ENCODE data around the gene NALF2.

The NALF2 gene

GRCh38 chrX:69503228-69503781 lies 821 bp upstream of the NALF2 start:
- Histone ChIP-seq H3K79me2 (ENCODE audit: low read length) (no peaks in the 10 kb centered on the region), H3K27ac (ENCODE audit: low read length) (no peak overlapping the region), H3K4me3 (ENCODE audit: low read length) (no peak overlapping the region), H3K9ac (ENCODE audit: low read length) (no peak overlapping the region), H3K9me3 (replicated peaks; ENCODE audit: insufficient read depth, low read length) (no peaks in the 10 kb centered on the region), H2AFZ (ENCODE audit: low read length) (no peak overlapping the region), H3K9me2 (replicated peaks; ENCODE audit: insufficient read depth, low read length) (no peaks in the 10 kb centered on the region), H3K4me1 (ENCODE audit: low read length) (no peaks in the 10 kb centered on the region), H3F3A (ENCODE audit: insufficient read depth, low read length) (no peaks in the 10 kb centered on the region), H3K27me3 (replicated peaks; ENCODE audit: insufficient read depth, low read length) (no peaks in the 10 kb centered on the region), H3K36me3 (replicated peaks; ENCODE audit: insufficient read depth, low read length) (no peaks in the 10 kb centered on the region), H4K20me1 (ENCODE audit: insufficient read depth, low read length) (no peaks in the 10 kb centered on the region), H3K4me2 (ENCODE audit: low read depth, low read length) (no peak overlapping the region)
- DNase-seq: no peak
- TF ChIP-seq EZH2 (optimal IDR thresholded peaks at IDR 0.05; ENCODE audit: low read depth, low read length): no peak
- TF ChIP-seq EZH2phosphoT487 (IDR thresholded peaks at IDR 0.05; ENCODE audit: low read length): no peak
- TF ChIP-seq, protein P1, sequence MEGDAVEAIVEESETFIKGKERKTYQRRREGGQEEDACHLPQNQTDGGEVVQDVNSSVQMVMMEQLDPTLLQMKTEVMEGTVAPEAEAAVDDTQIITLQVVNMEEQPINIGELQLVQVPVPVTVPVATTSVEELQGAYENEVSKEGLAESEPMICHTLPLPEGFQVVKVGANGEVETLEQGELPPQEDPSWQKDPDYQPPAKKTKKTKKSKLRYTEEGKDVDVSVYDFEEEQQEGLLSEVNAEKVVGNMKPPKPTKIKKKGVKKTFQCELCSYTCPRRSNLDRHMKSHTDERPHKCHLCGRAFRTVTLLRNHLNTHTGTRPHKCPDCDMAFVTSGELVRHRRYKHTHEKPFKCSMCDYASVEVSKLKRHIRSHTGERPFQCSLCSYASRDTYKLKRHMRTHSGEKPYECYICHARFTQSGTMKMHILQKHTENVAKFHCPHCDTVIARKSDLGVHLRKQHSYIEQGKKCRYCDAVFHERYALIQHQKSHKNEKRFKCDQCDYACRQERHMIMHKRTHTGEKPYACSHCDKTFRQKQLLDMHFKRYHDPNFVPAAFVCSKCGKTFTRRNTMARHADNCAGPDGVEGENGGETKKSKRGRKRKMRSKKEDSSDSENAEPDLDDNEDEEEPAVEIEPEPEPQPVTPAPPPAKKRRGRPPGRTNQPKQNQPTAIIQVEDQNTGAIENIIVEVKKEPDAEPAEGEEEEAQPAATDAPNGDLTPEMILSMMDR (IDR thresholded peaks at IDR 0.05; ENCODE audit: low read length): no peak

- no peak overlapping the region for H3K27ac ChIP-seq (ENCODE audit: low read length)
- no peaks in the 10 kb centered on the region for H3F3A ChIP-seq (ENCODE audit: insufficient read depth, low read length)
- no peaks in the 10 kb centered on the region for H3K9me3 ChIP-seq (replicated peaks; ENCODE audit: insufficient read depth, low read length)
- H3K4me3 ChIP-seq (ENCODE audit: low read length): peak overlapping the region; percentile 66
- no peaks in the 10 kb centered on the region for H3K79me2 ChIP-seq (ENCODE audit: low read length)
- H3K4me1 ChIP-seq (ENCODE audit: low read length): no peaks in the 10 kb centered on the region
- H3K9me2 ChIP-seq (replicated peaks; ENCODE audit: insufficient read depth, low read length): no peaks in the 10 kb centered on the region
- H2AFZ ChIP-seq (ENCODE audit: low read length): peak overlapping the region; percentile 69; the same call in 1 of the 2 replicates
- H3K4me2 ChIP-seq (ENCODE audit: low read depth, low read length): peak overlapping the region; percentile 45; the same call in 1 of the 2 replicates
- TF ChIP-seq EZH2phosphoT487 (IDR thresholded peaks at IDR 0.05; ENCODE audit: low read length) (no peak), EZH2 (optimal IDR thresholded peaks at IDR 0.05; ENCODE audit: low read depth, low read length) (no peak)
- TF ChIP-seq, protein P1 (IDR thresholded peaks at IDR 0.05; ENCODE audit: low read length): no peak
- H3K9ac ChIP-seq (ENCODE audit: low read length): no peak overlapping the region
- no peaks in the 10 kb centered on the region for H3K36me3 ChIP-seq (replicated peaks; ENCODE audit: insufficient read depth, low read length)
- H3K27me3 ChIP-seq (replicated peaks; ENCODE audit: insufficient read depth, low read length): no peaks in the 10 kb centered on the region
- no peak for DNase-seq
- no peaks in the 10 kb centered on the region for H4K20me1 ChIP-seq (ENCODE audit: insufficient read depth, low read length)
Measured at GRCh38 chrX:69504626-69505612, 793 bp downstream of the NALF2 start.

GRCh38 chrX:69505772-69506616 lies 1.9 kb downstream of the NALF2 start:
- H2AFZ ChIP-seq (ENCODE audit: low read length): no peak overlapping the region
- H3K9me2 ChIP-seq (replicated peaks; ENCODE audit: insufficient read depth, low read length): no peaks in the 10 kb centered on the region
- H3K27ac ChIP-seq (ENCODE audit: low read length): no peak overlapping the region
- no peaks in the 10 kb centered on the region for H3K27me3 ChIP-seq (replicated peaks; ENCODE audit: insufficient read depth, low read length)
- no peaks in the 10 kb centered on the region for H3K9me3 ChIP-seq (replicated peaks; ENCODE audit: insufficient read depth, low read length)
- no peaks in the 10 kb centered on the region for H3K36me3 ChIP-seq (replicated peaks; ENCODE audit: insufficient read depth, low read length)
- no peaks in the 10 kb centered on the region for H3F3A ChIP-seq (ENCODE audit: insufficient read depth, low read length)
- no peak overlapping the region for H3K9ac ChIP-seq (ENCODE audit: low read length)
- no peak for DNase-seq
- TF ChIP-seq, protein P1 (IDR thresholded peaks at IDR 0.05; ENCODE audit: low read length): no peak
- no peak for TF ChIP-seq EZH2phosphoT487 (IDR thresholded peaks at IDR 0.05; ENCODE audit: low read length)
- no peak for TF ChIP-seq EZH2 (optimal IDR thresholded peaks at IDR 0.05; ENCODE audit: low read depth, low read length)
- H4K20me1 ChIP-seq (ENCODE audit: insufficient read depth, low read length): no peaks in the 10 kb centered on the region
- no peak overlapping the region for H3K4me2 ChIP-seq (ENCODE audit: low read depth, low read length)
- H3K4me1 ChIP-seq (ENCODE audit: low read length): no peaks in the 10 kb centered on the region
- H3K4me3 ChIP-seq (ENCODE audit: low read length): no peak overlapping the region
- no peaks in the 10 kb centered on the region for H3K79me2 ChIP-seq (ENCODE audit: low read length)

Data from MM.1S (cell line).